GM23338 (cell line): ENCODE data around the gene ACD. TPM values are rescaled to one million over a fixed set of nuclear protein-coding genes. Genes with fewer than 3 reads are reported as not detected.
A peak's percentile ranks its signal among the peaks of the same experiment; 100 is the strongest.

Experiments
- ATAC-seq: fragments of 200-7000 bp; cut with Tn5 transposase; 3 replicates; pipeline ENCODE4 v1.9.1; 2020
- DNase-seq: peaks from one replicate; pipeline ENCODE4 v3.0.0-alpha.2; 2015; ENCODE audit warnings: low spot score
- H2AFZ ChIP-seq: fragments of 200-600 bp; sonication (generic); 2 replicates; pipeline ENCODE4 v1.8.0; 2016; ENCODE audit warnings: antibody characterized with exemption, mild to moderate bottlenecking, moderate library complexity
- H3F3A ChIP-seq: fragments of 200-600 bp; sonication (generic); replicated peaks from 2 replicates; pipeline ENCODE4 v1.8.0; 2017; ENCODE audit warnings: antibody characterized with exemption, mixed run types, low read depth
- H3K27ac ChIP-seq: fragments of 200-600 bp; sonication (generic); 2 replicates; pipeline ENCODE4 v1.6.1; 2016; ENCODE audit warnings: low read depth
- H3K27me3 ChIP-seq: fragments of 200-600 bp; sonication (generic); 2 replicates; pipeline ENCODE4 v1.8.0; 2016; ENCODE audit warnings: mild to moderate bottlenecking, mixed run types, moderate library complexity; ENCODE audit not compliant: insufficient read depth
- H3K36me3 ChIP-seq: fragments of 200-600 bp; sonication (generic); 2 replicates; pipeline ENCODE4 v1.8.0; 2016; ENCODE audit warnings: mild to moderate bottlenecking; ENCODE audit not compliant: insufficient read depth
- H3K4me1 ChIP-seq: fragments of 200-600 bp; sonication (generic); 2 replicates; pipeline ENCODE4 v1.8.0; 2016; ENCODE audit warnings: mild to moderate bottlenecking, moderate library complexity; ENCODE audit not compliant: insufficient read depth
- H3K4me2 ChIP-seq: fragments of 200-600 bp; sonication (generic); 2 replicates; pipeline ENCODE4 v1.7.1; 2017; ENCODE audit warnings: mixed run types
- H3K4me3 ChIP-seq: fragments of 200-600 bp; sonication (generic); 2 replicates; pipeline ENCODE4 v1.6.1; 2016; ENCODE audit warnings: mixed run types
- H3K79me2 ChIP-seq: fragments of 200-600 bp; sonication (generic); replicated peaks from 2 replicates; pipeline ENCODE4 v1.8.0; 2017; ENCODE audit warnings: mild to moderate bottlenecking; ENCODE audit not compliant: insufficient read depth
- H3K9me2 ChIP-seq: fragments of 200-600 bp; sonication (generic); 2 replicates; pipeline ENCODE4 v1.8.0; 2017; ENCODE audit not compliant: insufficient read depth
- H4K20me1 ChIP-seq: fragments of 200-600 bp; sonication (generic); replicated peaks from 2 replicates; pipeline ENCODE4 v1.8.0; 2017; ENCODE audit warnings: mild to moderate bottlenecking; ENCODE audit not compliant: insufficient read depth
- H3K27ac Mint-ChIP-seq: 2 replicates; pipeline ENCODE4 v1.8.0; 2020; ENCODE audit warnings: inconsistent platforms, mild to moderate bottlenecking, moderate library complexity, mixed read lengths
- H3K27me3 Mint-ChIP-seq: 3 replicates; pipeline ENCODE4 v1.8.0; 2022; ENCODE audit warnings: low read depth, mild to moderate bottlenecking, moderate library complexity, mixed read lengths, inconsistent platforms; ENCODE audit not compliant: insufficient read depth, poor library complexity
- H3K36me3 Mint-ChIP-seq: 3 replicates; pipeline ENCODE4 v1.8.0; 2021; ENCODE audit warnings: low read depth, mild to moderate bottlenecking, inconsistent platforms, moderate library complexity, mixed read lengths
- H3K4me1 Mint-ChIP-seq: 3 replicates; pipeline ENCODE4 v1.8.0; 2020; ENCODE audit warnings: mild to moderate bottlenecking, inconsistent platforms, mixed read lengths
- H3K4me3 Mint-ChIP-seq: 3 replicates; pipeline ENCODE4 v1.8.0; 2021; ENCODE audit warnings: moderate library complexity, mild to moderate bottlenecking, inconsistent platforms, mixed read lengths
- H3K9me3 Mint-ChIP-seq: 3 replicates; pipeline ENCODE4 v1.8.0; 2020; ENCODE audit warnings: moderate library complexity, mild to moderate bottlenecking, inconsistent platforms, mixed read lengths
- CREB1 ChIP-seq: fragments of 250-450 bp; sonication (Bioruptor Pico); IDR thresholded peaks from 2 replicates; pipeline ENCODE4 v1.5.0; 2020; ENCODE audit warnings: low read depth, mild to moderate bottlenecking, moderate library complexity
- CTCF ChIP-seq, 2 experiments: fragments of 200-600 bp in 1 of 2; sonication (generic) in 1 of 2; conservative IDR thresholded peaks; 2 replicates each; pipeline versions ENCODE4 v1.5.1 to v1.6.1; 2016 to 2017; ENCODE audit warnings: antibody characterized with exemption in 2 of 2, low read depth in 2 of 2, mild to moderate bottlenecking in 2 of 2, moderate library complexity in 1 of 2
- EZH2 ChIP-seq: fragments of 200-600 bp; sonication (generic); IDR thresholded peaks from one replicate; pipeline ENCODE4 v1.8.0; 2017; ENCODE audit warnings: antibody characterized with exemption, mild to moderate bottlenecking, low read depth; ENCODE audit not compliant: unreplicated experiment
- EZH2phosphoT487 ChIP-seq: fragments of 200-600 bp; sonication (generic); IDR thresholded peaks from one replicate; pipeline ENCODE4 v1.8.1; 2018; ENCODE audit warnings: antibody characterized with exemption; ENCODE audit not compliant: unreplicated experiment
- JUNB ChIP-seq: IDR thresholded peaks from one replicate; pipeline ENCODE4 v1.6.1; 2016; ENCODE audit warnings: antibody characterized with exemption; ENCODE audit not compliant: unreplicated experiment
- NANOG ChIP-seq: IDR thresholded peaks from 2 replicates; pipeline ENCODE4 v1.6.1; 2016; ENCODE audit warnings: antibody characterized with exemption, borderline replicate concordance
- POLR2AphosphoS5 ChIP-seq: IDR thresholded peaks from 2 replicates; pipeline ENCODE4 v1.6.1; 2016; ENCODE audit warnings: antibody characterized with exemption, low read depth
- REST ChIP-seq: IDR thresholded peaks from one replicate; pipeline ENCODE4 v1.6.1; 2018; ENCODE audit warnings: antibody characterized with exemption; ENCODE audit not compliant: unreplicated experiment
- STAT1 ChIP-seq: IDR thresholded peaks from one replicate; pipeline ENCODE4 v1.6.1; 2016; ENCODE audit warnings: antibody characterized with exemption; ENCODE audit not compliant: unreplicated experiment
- ZNF114 ChIP-seq: fragments of 250-450 bp; sonication (Bioruptor Pico); IDR thresholded peaks from 2 replicates; pipeline ENCODE4 v1.5.0; 2020; ENCODE audit warnings: mild to moderate bottlenecking, moderate library complexity
- ZNF331 ChIP-seq: fragments of 250-450 bp; sonication (Bioruptor Pico); IDR thresholded peaks from 2 replicates; pipeline ENCODE4 v1.5.0; 2020; ENCODE audit warnings: low read depth, mild to moderate bottlenecking, moderate library complexity
- polyA plus RNA-seq: library from polyadenylated mRNA; unstranded; fragments of >200 nt; fragmentation: Nextera tagmentation; extraction: Ambion mirVana; gene quantifications from 2 replicates; pipeline ENCODE4 v1.2.1, GENCODE V29; 2016
- total RNA-seq: library from RNA; depleted of rRNA; stranded (reverse); fragments of >200 nt; shearing (Covaris generic); gene quantifications from 2 replicates; pipeline ENCODE4 v1.2.3, GENCODE V29; 2014
- TF ChIP-seq, protein P1 (sequence below): fragments of 250-450 bp; sonication (Bioruptor Pico); IDR thresholded peaks from 2 replicates; pipeline ENCODE4 v1.5.0; 2020; ENCODE audit warnings: mild to moderate bottlenecking, moderate library complexity

The ACD gene
- total and polyA plus RNA-seq, 2 experiments from 2014 or later: 38.7 to 51.7 TPM

DNA sequence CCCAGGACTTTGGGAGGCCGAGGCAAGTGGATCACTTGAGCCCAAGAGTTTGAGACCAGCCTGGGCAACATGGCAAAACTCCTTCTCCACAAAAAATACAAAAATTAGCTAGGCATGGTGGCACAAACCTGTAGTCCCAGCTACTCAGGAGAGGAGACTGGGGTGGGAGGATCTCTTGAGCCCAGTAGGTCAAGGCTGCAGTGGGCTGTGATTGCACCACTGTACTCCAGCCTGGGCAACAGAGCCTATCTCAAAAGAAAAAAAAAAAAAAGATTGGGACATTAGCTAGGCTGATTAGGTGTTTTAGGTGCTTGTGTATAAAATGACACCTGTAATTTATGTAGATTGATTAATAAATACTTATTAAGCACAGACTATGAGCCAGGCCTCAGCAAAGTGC, 49.0 kb upstream of the ACD start:
- H3F3A ChIP-seq: peaks cover 8% of the 10 kb centered on the region; the same call in 1 of the 2 replicates
- H3K4me2 ChIP-seq: peak overlapping the region; percentile 42; the same call in 1 of the 2 replicates
- peaks cover 31% of the 10 kb centered on the region for H3K4me1 ChIP-seq
- no peaks in the 10 kb centered on the region for H3K27me3 ChIP-seq
- H3K4me3 Mint-ChIP-seq: no peak overlapping the region
- no peak overlapping the region; the same call in 1 of the 2 replicates for H3K27ac ChIP-seq
- peaks cover 22% of the 10 kb centered on the region; the same call in 1 of the 2 replicates for H4K20me1 ChIP-seq
- peaks cover 90% of the 10 kb centered on the region for H3K79me2 ChIP-seq
- H3K9me3 Mint-ChIP-seq: no peaks in the 10 kb centered on the region
- peaks cover 27% of the 10 kb centered on the region for H3K4me1 Mint-ChIP-seq
- peaks cover 3% of the 10 kb centered on the region for H3K27me3 Mint-ChIP-seq
- no peak for TF ChIP-seq EZH2
- no peak for TF ChIP-seq ZNF331 (CRISPR knock-in tag)
- no peak for TF ChIP-seq POLR2AphosphoS5
- no peak for TF ChIP-seq JUNB
- TF ChIP-seq NANOG: no peak
- TF ChIP-seq ZNF114 (CRISPR knock-in tag): no peak
- no peak for TF ChIP-seq CTCF (conservative IDR thresholded peaks at IDR 0.05; ENCODE audit: low read depth in 2 of 2)
- no peak for TF ChIP-seq EZH2phosphoT487
- no peak for TF ChIP-seq STAT1
- no peak for TF ChIP-seq CREB1 (CRISPR knock-in tag)
- TF ChIP-seq REST: no peak
- TF ChIP-seq, protein P1, sequence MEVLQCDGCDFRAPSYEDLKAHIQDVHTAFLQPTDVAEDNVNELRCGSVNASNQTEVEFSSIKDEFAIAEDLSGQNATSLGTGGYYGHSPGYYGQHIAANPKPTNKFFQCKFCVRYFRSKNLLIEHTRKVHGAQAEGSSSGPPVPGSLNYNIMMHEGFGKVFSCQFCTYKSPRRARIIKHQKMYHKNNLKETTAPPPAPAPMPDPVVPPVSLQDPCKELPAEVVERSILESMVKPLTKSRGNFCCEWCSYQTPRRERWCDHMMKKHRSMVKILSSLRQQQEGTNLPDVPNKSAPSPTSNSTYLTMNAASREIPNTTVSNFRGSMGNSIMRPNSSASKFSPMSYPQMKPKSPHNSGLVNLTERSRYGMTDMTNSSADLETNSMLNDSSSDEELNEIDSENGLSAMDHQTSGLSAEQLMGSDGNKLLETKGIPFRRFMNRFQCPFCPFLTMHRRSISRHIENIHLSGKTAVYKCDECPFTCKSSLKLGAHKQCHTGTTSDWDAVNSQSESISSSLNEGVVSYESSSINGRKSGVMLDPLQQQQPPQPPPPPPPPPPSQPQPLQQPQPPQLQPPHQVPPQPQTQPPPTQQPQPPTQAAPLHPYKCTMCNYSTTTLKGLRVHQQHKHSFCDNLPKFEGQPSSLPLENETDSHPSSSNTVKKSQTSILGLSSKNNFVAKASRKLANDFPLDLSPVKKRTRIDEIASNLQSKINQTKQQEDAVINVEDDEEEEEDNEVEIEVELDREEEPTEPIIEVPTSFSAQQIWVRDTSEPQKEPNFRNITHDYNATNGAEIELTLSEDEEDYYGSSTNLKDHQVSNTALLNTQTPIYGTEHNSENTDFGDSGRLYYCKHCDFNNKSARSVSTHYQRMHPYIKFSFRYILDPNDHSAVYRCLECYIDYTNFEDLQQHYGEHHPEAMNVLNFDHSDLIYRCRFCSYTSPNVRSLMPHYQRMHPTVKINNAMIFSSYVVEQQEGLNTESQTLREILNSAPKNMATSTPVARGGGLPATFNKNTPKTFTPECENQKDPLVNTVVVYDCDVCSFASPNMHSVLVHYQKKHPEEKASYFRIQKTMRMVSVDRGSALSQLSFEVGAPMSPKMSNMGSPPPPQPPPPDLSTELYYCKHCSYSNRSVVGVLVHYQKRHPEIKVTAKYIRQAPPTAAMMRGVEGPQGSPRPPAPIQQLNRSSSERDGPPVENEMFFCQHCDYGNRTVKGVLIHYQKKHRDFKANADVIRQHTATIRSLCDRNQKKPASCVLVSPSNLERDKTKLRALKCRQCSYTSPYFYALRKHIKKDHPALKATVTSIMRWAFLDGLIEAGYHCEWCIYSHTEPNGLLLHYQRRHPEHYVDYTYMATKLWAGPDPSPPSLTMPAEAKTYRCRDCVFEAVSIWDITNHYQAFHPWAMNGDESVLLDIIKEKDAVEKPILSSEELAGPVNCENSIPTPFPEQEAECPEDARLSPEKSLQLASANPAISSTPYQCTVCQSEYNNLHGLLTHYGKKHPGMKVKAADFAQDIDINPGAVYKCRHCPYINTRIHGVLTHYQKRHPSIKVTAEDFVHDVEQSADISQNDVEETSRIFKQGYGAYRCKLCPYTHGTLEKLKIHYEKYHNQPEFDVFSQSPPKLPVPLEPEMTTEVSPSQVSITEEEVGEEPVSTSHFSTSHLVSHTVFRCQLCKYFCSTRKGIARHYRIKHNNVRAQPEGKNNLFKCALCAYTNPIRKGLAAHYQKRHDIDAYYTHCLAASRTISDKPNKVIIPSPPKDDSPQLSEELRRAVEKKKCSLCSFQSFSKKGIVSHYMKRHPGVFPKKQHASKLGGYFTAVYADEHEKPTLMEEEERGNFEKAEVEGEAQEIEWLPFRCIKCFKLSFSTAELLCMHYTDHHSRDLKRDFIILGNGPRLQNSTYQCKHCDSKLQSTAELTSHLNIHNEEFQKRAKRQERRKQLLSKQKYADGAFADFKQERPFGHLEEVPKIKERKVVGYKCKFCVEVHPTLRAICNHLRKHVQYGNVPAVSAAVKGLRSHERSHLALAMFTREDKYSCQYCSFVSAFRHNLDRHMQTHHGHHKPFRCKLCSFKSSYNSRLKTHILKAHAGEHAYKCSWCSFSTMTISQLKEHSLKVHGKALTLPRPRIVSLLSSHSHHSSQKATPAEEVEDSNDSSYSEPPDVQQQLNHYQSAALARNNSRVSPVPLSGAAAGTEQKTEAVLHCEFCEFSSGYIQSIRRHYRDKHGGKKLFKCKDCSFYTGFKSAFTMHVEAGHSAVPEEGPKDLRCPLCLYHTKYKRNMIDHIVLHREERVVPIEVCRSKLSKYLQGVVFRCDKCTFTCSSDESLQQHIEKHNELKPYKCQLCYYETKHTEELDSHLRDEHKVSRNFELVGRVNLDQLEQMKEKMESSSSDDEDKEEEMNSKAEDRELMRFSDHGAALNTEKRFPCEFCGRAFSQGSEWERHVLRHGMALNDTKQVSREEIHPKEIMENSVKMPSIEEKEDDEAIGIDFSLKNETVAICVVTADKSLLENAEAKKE (CRISPR knock-in tag): no peak
- H2AFZ ChIP-seq: no peak overlapping the region
- no peaks in the 10 kb centered on the region for H3K9me2 ChIP-seq
- H3K4me3 ChIP-seq: no peak overlapping the region
- no peak for DNase-seq
- ATAC-seq: peak; percentile 39
- H3K36me3 Mint-ChIP-seq: peaks cover 7% of the 10 kb centered on the region; the same call in 1 of the 3 replicates
- H3K36me3 ChIP-seq: no peaks in the 10 kb centered on the region
- no peak overlapping the region; the same call in 1 of the 2 replicates for H3K27ac Mint-ChIP-seq
